Measurements from ENCODE around the gene EMP1.

Gene EMP1

DNA sequence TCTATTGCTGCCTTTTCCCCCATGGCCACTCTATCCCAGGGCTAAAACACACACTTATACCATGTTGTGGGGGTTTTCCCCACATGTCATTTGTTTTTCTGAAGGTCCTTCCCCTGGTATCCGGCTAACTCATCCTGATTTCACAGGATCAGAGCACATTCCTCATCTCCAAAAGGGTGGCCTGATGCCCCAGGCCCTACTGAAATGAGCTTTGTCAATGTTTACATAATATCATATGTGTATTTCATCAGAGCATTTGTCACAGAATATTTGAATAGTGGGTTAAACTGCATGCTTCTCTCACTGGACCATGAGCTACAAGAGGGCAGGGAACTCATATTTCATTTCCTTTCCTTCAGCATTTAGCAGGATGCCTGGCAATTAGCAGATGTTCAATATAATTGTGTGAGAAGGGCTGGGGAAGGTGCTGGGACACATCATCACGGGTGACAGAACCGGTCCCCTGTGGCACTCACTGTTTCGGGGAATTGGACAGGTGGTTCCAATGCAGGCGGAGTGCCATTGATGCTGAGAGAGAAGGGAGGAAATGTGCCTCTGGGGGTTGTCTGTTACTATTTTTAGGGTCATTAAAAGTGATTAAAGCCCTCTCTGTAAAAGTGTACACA, 26.8 kb downstream of the EMP1 start:
- DNase-seq (ENCODE audit: low spot score), result peak; percentile 45

DNA sequence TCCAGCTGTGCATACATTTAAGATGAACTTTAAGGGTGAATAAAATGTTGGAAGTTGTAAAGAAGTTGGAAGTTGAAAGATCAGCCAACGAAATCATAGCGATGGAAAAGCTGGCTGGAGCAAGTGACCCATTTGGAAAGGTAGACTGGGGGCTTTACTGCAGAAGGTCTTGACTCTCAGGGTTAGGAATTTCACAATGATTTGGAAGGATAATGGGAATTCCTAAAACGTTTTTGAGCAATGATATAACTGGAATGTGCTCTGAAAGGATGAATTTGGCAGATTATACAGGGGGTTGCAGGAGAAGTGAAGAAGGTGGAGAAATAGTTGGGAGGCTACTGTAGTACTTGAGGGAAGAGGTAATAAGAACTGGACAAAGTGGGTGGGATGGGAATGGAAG, 27.4 kb downstream of the EMP1 start:
- no peak for DNase-seq (ENCODE audit: low spot score)

DNA sequence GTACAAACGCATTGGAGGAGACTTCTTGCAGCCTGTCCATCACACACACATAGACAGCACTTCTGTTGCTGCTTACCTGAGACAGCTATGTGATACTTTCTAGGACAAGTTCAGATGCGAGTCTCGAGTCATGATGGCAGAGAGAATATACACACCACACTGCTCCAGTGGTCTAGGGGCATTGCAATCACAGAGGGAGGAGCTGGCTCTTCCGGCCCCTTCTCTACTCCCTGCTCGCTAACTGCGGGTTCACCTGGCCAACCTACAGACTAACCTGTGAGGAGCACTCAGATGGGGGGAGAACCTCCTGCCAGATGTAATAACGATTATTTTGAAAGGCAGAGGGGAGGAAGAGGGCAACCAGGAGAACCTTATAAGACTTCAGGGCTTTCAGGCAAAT, 30.7 kb downstream of the EMP1 start:
- no peak for DNase-seq (ENCODE audit: low spot score)

DNA sequence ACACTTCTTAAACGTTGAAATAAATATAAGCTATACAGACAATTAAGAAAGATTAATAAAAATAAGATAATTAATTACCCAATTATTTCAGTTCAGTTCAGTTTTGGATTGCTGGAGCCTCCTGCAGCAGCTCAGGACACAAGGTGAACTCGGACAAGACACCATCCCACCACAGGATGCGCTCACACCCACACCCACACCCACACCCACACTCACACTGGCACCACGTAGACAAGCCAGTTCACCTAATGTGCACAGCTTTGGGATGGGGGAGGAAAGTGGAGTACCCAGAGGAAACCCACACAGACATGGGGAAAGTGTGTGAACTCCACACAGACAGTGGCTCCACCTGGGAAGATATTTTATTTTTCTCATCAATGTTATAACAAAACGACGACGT, 32.1 kb downstream of the EMP1 start:
- DNase-seq (ENCODE audit: low spot score), result no peak

DNA sequence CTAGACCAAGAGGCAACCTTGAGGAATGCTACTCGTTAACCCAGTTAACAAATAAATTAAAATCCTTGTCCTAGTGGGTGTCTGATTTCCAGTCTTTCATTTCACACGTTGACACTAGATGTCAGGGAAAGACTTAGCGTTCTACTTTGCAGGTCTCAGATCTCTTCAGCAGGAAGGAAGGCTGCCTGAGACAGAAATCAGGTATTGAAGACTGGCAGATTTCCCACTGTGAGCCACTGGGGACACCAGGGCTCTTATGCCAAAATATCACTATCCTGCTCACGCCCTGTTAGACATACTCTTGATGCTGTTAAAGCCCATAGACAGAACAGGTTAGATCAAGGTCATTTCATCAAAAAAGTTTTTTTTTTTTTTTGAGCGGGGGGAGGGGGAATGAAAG, 33.0 kb downstream of the EMP1 start:
- DNase-seq (ENCODE audit: low spot score), result no peak

DNA sequence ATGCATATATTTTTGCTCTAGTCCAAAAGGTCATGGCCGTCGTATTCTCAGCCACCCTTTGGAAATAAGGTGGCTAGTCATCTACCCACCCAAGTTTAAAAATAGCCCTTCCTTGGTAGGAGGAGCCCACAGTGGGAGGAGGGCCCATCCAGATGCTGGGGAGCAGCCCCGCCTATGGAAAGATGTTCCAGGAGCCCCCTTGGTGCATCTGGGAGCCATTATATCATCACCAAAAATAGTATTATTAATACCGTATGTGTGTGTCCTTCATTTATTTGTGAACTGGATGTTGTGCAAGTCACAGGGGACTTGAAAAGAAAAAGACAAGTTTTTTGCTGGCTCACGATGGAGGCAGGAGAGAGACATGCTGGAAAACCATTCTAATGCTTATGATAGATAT, 34.0 kb downstream of the EMP1 start:
- no peak for DNase-seq (ENCODE audit: low spot score)

DNA sequence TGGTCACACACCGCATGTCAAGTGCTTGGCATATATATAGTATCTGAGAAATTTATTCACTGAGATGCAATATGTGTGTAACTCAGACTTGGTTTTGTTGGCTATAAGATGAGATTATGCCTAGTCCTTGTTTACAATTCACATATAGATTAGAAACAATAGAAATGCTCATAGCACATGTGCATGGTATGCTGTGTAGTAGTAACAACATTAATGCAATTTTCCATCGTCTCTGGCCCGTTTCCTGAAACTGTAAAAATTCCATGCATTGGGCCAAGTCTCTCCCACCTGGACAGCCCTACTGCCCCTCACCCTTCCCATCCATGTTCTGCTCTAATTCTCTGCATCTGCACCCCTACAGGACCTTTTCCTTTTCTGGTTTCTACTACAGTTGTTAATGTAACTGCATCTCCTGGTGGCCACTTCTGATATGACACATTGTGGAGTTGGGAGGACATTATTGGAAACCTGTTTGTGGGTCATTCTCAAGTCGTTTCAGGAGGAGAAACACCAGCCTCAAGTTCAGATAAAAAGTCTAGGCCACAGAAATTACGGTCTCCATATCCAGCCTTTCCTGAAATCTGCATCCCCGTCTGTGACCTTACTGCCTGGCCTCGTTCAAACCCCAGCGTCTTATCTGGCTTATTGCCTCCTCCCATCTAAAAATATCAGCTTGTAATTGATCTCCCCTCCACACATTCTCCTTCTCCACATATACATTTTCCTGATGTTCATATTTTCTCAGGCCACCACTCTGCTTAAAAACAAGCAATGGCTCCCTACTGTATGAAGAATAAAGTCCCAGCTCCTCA, 37.5 kb downstream of the EMP1 start:
- peak; percentile 43 for DNase-seq (ENCODE audit: low spot score)

DNA sequence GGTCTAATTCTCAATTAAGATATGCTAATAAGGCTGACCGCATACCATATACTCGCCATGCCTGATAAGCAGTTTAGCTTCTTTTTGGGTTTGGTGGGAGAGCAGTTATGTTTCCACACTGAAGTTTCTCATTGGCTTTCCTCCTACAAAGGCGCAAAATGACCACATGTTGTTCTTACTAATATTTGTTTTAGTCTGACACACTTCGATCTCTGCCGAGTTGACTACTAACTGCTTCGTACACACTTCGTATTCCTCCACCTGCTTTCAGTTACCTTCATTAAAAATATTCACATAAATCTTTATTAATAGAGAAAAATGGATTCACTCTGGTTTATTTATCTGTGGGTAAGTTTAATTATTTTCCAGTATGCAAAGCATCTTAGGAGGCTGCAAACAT, 41.7 kb downstream of the EMP1 start:
- DNase-seq (ENCODE audit: low spot score), result no peak

DNA sequence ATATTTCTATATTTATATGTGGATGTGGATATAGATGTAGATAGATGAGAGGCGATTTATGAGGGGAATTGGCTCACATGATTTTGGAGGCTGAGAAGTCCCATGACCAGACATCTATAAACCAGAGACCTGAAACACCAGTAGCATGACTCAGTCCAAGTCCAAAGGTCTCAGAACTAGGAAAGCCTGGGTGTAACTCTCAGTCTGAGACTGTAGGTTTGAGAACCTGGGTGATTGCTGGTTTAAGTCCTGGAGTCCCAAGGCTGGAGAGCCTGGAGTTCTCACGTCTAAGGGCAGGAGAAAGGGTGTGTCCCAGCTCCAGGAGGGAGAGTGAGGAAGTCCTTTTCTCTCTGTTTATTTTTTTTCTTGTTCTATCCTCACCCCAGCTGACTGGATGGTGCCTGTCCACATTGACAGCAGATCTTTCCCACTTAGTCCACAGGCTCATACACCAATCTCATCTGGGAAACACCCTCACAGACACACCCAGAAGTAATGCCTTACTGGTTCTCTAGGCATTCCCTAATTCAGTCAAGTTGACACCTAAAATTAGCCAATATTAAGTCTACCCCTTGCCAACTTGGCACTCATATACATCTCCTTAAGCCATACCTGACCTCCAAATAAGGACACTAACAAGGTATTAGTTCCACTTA, 45.4 kb downstream of the EMP1 start:
- DNase-seq (ENCODE audit: low spot score), result no peak

DNA sequence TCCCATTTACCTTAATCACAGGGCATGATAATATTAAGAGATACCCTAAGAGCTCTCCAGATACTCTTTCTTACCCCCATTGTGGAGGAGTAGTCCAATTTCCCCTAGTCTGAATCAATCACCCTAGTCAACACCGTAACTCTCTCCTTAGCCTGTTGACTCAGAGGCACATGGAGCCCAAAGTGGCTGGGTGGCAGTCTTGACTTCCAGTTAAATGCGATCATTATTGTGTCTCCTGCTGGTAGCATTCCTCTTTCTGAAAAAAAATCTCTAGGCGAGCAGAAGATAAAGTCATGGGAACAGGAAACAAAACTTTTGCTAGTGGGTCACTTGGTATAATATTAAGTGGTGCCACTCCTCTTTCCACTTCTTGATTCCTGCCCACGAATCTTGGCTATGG, 46.4 kb downstream of the EMP1 start:
- DNase-seq (ENCODE audit: low spot score), result no peak

DNA sequence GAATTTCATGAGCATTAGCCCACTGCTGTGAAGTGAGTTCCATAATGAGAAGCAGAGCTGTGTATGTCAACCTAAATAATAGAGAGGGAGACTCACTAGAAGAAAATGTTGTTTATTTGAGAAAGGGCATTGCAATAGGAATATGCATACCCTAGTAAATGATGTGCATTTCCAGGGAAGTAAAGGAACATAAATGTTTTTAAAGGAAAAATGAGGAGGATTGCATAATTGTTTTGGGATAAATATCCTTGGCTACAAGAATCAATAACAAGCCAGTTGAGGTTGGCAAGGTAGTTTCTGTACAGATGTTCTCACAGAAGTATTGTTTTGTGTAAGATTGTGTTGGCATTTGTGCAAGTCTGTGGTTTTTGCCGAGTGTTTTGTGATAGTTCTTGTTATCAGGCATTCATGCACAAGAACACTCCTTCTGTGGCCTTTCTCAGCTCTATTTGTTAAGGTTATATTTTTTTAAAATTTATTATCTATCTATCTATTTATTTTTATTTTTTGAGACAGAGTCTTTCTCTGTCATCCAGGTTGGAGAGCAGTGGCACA, 47.1 kb downstream of the EMP1 start:
- DNase-seq (ENCODE audit: low spot score), result no peak

DNA sequence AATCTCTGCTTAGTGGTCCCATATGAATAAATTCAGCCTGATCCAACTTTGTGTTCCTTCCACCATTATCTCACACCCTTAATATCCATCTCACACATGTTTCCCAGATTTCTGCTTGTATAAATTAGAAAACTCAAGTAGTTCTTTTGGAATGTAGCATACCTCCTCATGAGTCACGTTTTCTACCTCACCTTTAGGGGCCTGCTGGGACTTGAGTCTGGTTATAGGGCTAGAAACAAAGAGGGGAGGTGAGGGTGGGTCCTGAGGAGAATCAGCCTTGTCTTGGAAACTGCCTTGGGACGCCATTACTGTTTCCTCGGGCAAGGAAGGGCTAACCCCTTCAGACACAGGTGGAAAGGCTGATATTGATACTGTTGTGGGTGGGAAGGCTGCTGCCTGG, 51.1 kb downstream of the EMP1 start:
- no peak for DNase-seq (ENCODE audit: low spot score)

DNA sequence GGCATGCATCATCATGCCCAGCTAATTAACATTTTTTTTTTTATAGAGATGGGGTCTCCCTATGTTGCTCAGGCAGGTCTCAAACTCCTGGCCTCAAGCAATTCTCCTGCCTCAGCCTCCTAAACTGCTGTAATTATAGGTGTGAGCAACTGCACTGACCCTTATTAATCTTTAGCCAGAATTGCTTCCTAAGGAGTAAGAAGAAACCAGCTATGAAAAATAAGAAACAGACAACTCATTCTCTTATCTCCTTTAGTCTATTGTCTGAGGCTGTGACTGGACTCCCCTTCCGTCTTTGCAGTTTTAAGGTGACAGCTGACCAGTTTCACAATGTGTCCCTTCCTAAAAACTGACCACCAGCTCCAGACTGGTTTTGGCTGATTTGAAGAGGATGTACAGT, 52.4 kb downstream of the EMP1 start:
- DNase-seq (ENCODE audit: low spot score), result no peak

DNA sequence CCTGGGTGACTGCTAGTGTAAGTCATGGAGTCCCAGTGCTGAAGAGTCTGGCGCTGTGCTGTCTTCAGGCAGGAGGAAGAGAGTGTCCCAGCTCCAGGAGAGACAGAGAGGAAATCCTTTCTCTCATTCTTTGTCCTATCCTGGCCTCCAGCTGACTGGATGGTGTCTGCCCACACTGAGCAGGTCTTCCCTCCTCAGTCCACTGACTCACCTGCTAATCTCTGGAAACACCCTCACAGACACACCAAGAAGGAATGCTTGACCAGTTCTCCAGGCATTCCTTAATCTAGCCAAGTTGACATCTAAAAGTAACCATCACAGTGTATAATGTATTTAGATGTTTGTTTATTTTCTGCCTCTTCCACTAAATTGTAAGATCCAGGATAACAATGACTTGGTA, 53.9 kb downstream of the EMP1 start:
- DNase-seq (ENCODE audit: low spot score), result no peak

DNA sequence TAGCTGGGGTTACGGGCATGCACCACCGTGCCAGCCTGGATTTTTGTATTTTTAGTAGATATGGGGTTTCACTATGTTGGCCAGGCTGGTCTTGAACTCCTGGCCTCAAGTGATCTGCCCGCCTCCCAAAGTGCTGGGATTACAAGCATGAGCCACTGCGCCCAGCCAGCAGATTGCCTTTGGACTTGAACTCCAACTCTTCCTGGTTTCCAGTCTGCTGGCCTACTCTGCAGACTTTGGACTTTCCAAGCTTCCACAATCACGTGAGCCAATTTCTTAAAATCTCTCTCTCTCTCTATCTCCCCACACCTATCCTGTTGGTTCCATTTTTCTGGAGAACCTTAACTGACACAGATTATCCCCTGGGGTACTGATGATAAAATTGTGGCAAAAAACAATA, 55.0 kb downstream of the EMP1 start:
- no peak for DNase-seq (ENCODE audit: low spot score)

DNA sequence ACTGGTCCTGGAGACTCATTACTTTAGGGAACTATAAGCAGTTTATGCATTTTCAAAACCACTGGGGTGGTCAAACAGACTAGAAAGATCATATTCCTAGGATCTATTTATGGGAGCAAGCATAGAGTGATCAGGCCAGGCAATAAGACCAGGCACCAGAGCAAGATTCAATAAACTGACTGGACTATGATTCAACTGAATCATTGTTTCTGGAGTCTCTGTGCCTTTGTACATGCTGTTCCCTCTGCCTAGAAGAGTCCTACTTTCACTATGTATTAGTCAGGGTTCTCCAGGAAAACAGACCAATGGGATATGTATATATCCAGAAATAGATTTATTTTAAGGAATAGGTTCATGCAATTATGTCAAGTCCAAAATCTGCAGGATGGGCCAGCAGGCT, 55.5 kb downstream of the EMP1 start:
- no peak for DNase-seq (ENCODE audit: low spot score)

DNA sequence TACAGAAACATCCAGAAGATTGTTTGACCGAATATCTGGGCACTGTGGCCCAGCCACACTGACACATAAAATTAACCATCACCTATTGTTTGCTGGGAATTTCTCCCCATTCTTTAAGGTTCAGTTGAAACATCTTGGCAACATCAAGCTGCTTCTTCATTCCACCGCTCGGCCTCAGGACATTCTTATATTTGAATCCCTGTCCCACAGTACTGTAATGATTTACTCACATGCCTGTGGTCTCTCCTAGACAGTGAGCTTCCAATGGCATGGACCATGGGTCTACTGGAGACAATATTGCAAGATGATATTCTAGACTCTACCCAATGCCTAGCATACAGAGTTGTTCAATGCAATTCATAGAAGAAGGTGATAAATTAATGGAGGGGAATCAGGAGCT, 56.1 kb downstream of the EMP1 start:
- DNase-seq (ENCODE audit: low spot score), result no peak

DNA sequence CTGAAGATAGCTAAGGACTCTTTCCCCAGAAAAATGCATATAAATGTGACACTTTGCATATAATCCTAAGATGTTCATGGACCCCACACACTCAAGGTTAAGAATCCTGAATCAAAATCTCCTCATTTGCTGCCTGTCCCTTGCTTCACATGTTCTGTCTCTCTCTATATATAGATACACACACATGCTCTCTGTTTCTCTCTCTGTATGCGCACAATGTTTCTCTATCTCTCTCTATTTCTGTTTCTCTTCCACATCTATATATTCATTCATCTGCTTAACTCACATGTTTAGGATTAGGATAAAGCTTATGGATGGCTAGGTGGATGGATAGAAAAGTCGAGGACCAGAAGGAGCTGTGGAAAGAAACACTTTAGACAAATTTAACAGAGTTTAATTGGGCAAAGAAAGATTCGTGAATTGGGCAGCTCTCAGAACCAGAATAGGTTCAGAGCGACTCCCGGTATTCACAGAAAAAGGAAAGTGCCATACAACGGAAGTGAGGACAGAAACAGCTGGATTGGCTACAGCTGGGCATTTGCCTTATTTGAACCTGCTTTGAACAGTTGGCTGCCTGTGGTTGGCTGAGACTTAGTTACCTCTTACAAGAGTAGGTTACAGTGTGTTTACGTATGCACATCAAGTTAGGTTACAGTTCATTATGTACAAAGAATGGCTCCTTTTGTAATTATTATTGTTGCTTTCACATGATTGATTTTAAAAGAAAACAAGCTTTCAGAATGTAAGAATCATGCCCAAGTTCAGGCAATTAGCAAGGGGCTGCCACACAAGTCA, 57.6 kb downstream of the EMP1 start:
- DNase-seq (ENCODE audit: low spot score), result no peak

DNA sequence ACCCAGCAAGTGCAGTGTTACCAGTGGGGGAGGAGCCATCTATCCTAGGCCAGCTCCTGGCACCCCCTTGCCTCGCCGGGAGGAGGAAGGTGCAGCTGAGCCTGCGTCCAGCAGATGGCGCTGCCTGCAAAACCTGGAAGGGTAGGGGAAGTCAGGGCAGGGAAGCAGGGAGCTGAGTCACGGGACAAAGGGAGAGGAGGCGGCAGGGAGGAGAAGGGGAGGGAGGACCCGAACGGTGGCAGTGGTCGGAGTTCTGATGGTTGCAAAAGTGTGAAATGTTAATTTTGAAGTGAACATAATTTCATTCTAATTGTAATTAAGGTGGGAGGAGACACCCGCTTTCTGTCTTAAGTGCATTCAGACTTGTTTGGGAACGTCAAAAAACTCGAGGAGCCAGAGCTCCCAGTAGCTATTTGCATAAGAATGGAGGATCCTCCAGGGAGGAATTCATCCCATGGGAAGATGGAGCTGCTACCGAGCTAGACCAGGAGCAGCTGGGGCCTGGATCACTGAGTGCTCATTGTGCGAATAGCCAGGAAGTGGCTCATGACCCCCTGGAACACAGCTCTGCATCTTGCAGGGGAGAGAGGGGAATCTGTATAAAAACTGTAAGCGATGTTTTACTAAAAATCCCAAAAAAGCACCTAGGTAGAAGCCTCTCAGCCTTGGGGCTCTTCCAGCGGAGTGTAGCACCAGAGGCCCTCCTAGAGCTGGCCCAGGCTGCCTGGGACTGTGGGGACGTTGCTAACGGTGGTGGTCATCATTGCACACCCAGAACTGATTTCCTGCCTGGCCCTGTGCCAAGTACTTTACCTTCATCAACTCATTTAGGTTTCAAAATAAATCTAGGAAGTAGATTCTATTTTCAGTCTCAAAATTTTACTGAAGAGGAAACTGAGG, 59.5 kb downstream of the EMP1 start:
- peak; percentile 81 for DNase-seq (ENCODE audit: low spot score)

DNA sequence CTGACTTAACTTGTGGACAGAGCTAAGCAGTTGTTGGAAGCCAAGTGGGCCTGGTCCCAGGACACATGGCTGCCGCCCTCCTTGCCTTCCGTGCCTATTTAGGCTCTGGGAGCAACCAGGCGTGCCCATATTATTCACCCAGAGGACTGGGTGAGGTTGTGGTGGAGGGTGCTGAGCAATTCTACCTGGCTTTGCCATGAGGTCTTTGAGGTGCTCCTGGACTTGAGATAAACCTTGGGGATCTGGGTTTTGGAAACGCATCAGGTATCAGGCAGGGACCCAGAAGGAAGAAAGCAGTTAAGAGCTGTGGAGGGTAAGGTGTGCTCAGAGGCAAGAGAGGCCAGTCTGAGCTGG, 60.1 kb downstream of the EMP1 start:
- no peak for DNase-seq (ENCODE audit: low spot score)

DNA sequence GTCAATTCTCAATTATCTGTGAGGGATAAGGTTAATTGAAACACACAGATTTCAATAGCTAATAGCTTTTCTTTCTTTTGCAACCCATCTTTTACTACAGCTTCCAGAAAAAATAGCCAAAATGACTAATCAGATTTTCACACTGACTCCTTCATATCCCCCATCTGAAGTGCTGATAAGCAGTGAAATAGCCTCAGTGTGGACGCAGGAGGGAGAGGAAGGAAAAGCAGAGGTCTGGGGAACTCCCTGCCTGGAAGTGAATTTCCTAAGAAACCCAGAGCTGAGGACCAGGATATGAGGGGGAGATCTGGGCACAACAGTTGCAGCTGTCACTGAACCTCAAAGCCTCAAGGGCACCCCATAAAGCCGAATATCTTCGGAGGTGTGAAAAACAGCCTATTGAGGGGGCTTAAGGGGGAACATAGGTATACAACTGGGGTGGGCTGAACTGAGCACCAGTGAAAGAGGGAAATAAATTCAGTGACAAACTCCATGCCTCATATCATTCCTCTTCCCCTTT, 60.9 kb downstream of the EMP1 start:
- no peak for DNase-seq (ENCODE audit: low spot score)

Measured in HuH-7.5 (cell line).